H1 (cell line): Measurements from ENCODE around the gene EXD3.

Experiments
- EGR1 ChIP-seq: IDR thresholded peaks from 2 replicates; pipeline ENCODE4 v1.6.1; 2011; ENCODE audit warnings: low read depth, low read length, borderline replicate concordance
- RAD21 ChIP-seq, 2 experiments: IDR thresholded peaks in 1 of 2; conservative IDR thresholded peaks in 1 of 2; 2 replicates each; pipeline ENCODE4 v1.6.1; 2011; ENCODE audit warnings: low read depth in 2 of 2, low read length in 2 of 2, improper control_type of control experiment in 1 of 2, inconsistent platforms in 1 of 2, mild to moderate bottlenecking in 1 of 2, moderate library complexity in 1 of 2
- TF ChIP-seq, protein P1 (sequence below), 3 experiments: IDR thresholded peaks; 1 replicate in 2 of 3; 2 replicates in 1 of 3; pipeline versions ENCODE4 v1.5.1 to v1.6.1; 2011; ENCODE audit warnings: low read length in 3 of 3, mild to moderate bottlenecking in 3 of 3, inconsistent platforms in 2 of 3, low read depth in 1 of 3, moderate library complexity in 1 of 3; ENCODE audit not compliant: insufficient read depth in 1 of 3; ENCODE audit errors: control extremely low read depth in 1 of 3

DNA sequence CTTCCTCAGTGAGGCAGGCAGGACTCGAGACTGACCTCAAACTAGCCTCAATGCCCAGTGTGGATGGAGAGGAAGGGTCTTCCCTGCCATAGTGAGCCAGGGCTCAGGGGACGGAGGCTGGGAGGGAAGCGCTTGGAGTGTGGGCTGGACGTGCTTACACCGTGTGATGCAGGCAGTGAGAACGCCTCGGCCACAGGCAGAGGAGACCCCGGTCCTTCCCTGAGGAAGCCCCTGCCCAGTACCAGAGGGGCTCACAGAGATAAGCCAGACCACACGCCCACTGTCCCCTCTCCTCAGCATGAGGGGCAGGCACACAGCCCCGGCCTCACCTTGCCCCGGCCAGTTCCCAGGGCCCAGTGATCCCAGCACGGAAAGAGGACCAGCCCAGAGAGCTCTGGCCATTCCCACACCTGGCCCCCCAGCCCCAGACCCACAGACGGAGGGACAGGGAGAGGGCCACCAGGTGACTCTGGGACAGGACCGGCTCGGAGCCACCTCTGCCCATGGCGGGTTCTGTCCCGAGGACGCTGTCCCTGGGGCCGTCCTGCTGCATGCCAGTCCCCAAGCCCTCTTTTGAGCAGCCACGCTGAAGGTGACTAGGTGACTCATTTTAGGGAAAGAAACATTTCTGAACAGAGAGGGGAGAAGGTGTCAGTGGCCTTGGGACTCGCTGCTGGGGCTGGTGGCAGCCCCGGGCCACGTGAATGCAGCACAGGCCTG lies 42.2 kb upstream of the EXD3 start:
- no peak for TF ChIP-seq EGR1
- TF ChIP-seq, protein P1, sequence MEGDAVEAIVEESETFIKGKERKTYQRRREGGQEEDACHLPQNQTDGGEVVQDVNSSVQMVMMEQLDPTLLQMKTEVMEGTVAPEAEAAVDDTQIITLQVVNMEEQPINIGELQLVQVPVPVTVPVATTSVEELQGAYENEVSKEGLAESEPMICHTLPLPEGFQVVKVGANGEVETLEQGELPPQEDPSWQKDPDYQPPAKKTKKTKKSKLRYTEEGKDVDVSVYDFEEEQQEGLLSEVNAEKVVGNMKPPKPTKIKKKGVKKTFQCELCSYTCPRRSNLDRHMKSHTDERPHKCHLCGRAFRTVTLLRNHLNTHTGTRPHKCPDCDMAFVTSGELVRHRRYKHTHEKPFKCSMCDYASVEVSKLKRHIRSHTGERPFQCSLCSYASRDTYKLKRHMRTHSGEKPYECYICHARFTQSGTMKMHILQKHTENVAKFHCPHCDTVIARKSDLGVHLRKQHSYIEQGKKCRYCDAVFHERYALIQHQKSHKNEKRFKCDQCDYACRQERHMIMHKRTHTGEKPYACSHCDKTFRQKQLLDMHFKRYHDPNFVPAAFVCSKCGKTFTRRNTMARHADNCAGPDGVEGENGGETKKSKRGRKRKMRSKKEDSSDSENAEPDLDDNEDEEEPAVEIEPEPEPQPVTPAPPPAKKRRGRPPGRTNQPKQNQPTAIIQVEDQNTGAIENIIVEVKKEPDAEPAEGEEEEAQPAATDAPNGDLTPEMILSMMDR (IDR thresholded peaks at IDR 0.05; ENCODE audit: control extremely low read depth in 1 of 3, insufficient read depth in 1 of 3, low read depth in 1 of 3, low read length in 3 of 3) = no peak
- TF ChIP-seq RAD21 (IDR thresholded peaks at IDR 0.05 in 1 of 2, conservative IDR thresholded peaks at IDR 0.05 in 1 of 2; ENCODE audit: low read depth in 2 of 2, low read length in 2 of 2) = no peak
